Spinal cord (tissue), 10 donors: ENCODE results near the gene RARB. TPM values are rescaled to one million over a fixed set of nuclear protein-coding genes. Genes with fewer than 3 reads are reported as not detected.
A peak's percentile ranks its signal among the peaks of the same experiment; 100 is the strongest.

ENCODE experiments used
- DNase-seq, 6 donors: peaks; one replicate each; pipeline versions ENCODE4 v3.0.0 to v3.0.0-alpha.2; 2013 to 2015; ENCODE audit warnings: low spot score in 6 of 6, low read depth in 4 of 6
- H3K27ac ChIP-seq: one replicate; pipeline ENCODE4 v1.5.1; 2013; ENCODE audit warnings: low read depth, low read length, control low read depth
- H3K27me3 ChIP-seq: one replicate; pipeline ENCODE4 v1.6.1; 2013; ENCODE audit warnings: low read length; ENCODE audit not compliant: control insufficient read depth, insufficient read depth
- H3K36me3 ChIP-seq: one replicate; pipeline ENCODE4 v1.6.1; 2013; ENCODE audit warnings: low read length; ENCODE audit not compliant: control insufficient read depth, insufficient read depth
- H3K4me1 ChIP-seq: one replicate; pipeline ENCODE4 v1.6.1; 2013; ENCODE audit warnings: low read length; ENCODE audit not compliant: control insufficient read depth, insufficient read depth
- H3K4me3 ChIP-seq: one replicate; pipeline ENCODE4 v1.5.1; 2013; ENCODE audit warnings: low read depth, low read length, control low read depth
- H3K9me3 ChIP-seq: one replicate; pipeline ENCODE4 v1.6.1; 2013; ENCODE audit warnings: low read length; ENCODE audit not compliant: control insufficient read depth, insufficient read depth
- WGBS: methylation state at CpG from one replicate; pipeline ENCODE4 v1.1.5; 2013; ENCODE audit warnings: missing lambda C conversion rate; ENCODE audit not compliant: insufficient coverage; 5-methylcytosine and 5-hydroxymethylcytosine counted together
- polyA plus RNA-seq, 2 donors: library from polyadenylated mRNA; unstranded; fragments of 120-200 nt; gene quantifications; one replicate each; pipeline ENCODE4 v1.2.1, GENCODE V29; 2013; ENCODE audit not compliant: insufficient read length in 2 of 2
- total RNA-seq, 2 donors: library from RNA; depleted of rRNA in 1 of 2; stranded (reverse); fragments of 120-200 nt in 1 of 2; fragments of >200 nt in 1 of 2; gene quantifications; one replicate each; pipeline versions ENCODE4 v1.2.3 to v1.2.4, GENCODE V29; 2013 to 2014
- donor health status: healthy.

The RARB gene
- total and polyA plus RNA-seq, 4 donors = 11.7 to 43.8 (median 28.9) TPM

- H3K4me3 ChIP-seq = no peak overlapping the region
- no peaks in the 10 kb centered on the region for H3K4me1 ChIP-seq
- peaks cover 1% of the 10 kb centered on the region for H3K9me3 ChIP-seq
- H3K36me3 ChIP-seq = no peaks in the 10 kb centered on the region
- no peak overlapping the region for H3K27ac ChIP-seq
- WGBS = no CpG with 5 or more reads among the region's 1 CpG
- H3K27me3 ChIP-seq = no peaks in the 10 kb centered on the region
- DNase-seq = no peak
These were observed 8.8 kb upstream of the RARB start for GRCh38 chr3:25419251-25419650.

DNA sequence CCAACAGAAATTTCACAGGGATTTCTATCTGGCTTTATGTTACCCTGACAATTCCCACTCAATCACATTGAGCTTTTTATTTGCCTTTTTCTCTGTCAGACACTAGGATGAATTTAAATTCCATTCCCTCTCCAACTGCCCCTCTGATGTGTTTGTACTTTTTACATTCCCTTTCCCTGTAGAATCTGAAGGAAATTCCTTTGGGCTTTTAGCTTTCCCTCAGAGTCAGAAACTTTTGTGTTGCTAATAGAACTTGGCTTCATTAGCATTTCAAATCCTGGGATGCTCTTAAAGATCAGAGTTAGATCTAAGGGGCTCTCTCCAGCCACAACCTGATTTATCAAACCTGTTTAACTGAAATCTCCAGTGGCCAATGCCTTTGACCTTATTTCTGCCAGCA is 7.9 kb upstream of the RARB start:
- Histone ChIP-seq H3K4me1 (no peaks in the 10 kb centered on the region), H3K27ac (no peak overlapping the region), H3K9me3 (peaks cover 1% of the 10 kb centered on the region), H3K4me3 (no peak overlapping the region), H3K27me3 (no peaks in the 10 kb centered on the region), H3K36me3 (no peaks in the 10 kb centered on the region)
- DNase-seq = no peak

DNA sequence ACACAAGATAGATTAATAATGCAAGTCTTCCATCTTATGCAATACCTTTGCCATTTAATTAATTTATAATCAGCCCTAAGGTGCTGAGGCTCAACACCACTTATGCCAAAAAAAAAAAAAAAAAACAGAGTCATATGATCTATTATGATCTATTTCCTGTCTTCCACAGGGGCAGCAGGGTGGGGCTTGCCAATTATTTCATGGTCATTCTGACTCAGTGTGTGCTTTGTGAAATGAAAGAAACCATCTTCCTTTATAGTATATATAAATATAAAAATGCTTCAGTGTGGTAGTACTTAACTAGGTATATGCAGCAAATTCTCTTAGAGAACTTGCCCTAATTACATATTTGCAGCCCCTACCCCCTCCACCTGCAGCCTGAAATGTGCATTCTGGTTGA is 7.2 kb upstream of the RARB start:
- H3K27me3 ChIP-seq = no peaks in the 10 kb centered on the region
- DNase-seq = no peak
- peaks cover 1% of the 10 kb centered on the region for H3K9me3 ChIP-seq
- no peak overlapping the region for H3K27ac ChIP-seq
- no peaks in the 10 kb centered on the region for H3K4me1 ChIP-seq
- H3K36me3 ChIP-seq = no peaks in the 10 kb centered on the region
- no peak overlapping the region for H3K4me3 ChIP-seq

GRCh38 chr3:25421747-25422146 is 6.3 kb upstream of the RARB start:
- Histone ChIP-seq H3K36me3 (no peaks in the 10 kb centered on the region), H3K4me1 (no peaks in the 10 kb centered on the region), H3K4me3 (no peak overlapping the region), H3K27me3 (no peaks in the 10 kb centered on the region), H3K9me3 (peaks cover 1% of the 10 kb centered on the region), H3K27ac (no peak overlapping the region)
- no CpG with 5 or more reads among the region's 2 CpGs for WGBS
- DNase-seq = no peak

- Histone ChIP-seq H3K9me3 (no peaks in the 10 kb centered on the region), H3K4me1 (no peaks in the 10 kb centered on the region), H3K27ac (peak overlapping the region; percentile 11), H3K36me3 (no peaks in the 10 kb centered on the region), H3K4me3 (no peak overlapping the region), H3K27me3 (no peaks in the 10 kb centered on the region)
- DNase-seq = peak in 1 of 6 donors; percentile 26
- 60% methylated on average over 6 of the region's 9 CpGs for WGBS
These were observed 4.1 kb upstream of the RARB start for GRCh38 chr3:25423780-25424588.

GRCh38 chr3:25424614-25425013 is 3.4 kb upstream of the RARB start:
- no peaks in the 10 kb centered on the region for H3K9me3 ChIP-seq
- H3K27me3 ChIP-seq = peaks cover 2% of the 10 kb centered on the region
- peak overlapping the region; percentile 11 for H3K27ac ChIP-seq
- no peak overlapping the region for H3K4me3 ChIP-seq
- no peaks in the 10 kb centered on the region for H3K4me1 ChIP-seq
- H3K36me3 ChIP-seq = no peaks in the 10 kb centered on the region
- no peak for DNase-seq
- WGBS = 60% methylated on average over 1 of the region's 5 CpGs

- Histone ChIP-seq H3K4me3 (no peak overlapping the region), H3K4me1 (no peaks in the 10 kb centered on the region), H3K9me3 (no peaks in the 10 kb centered on the region), H3K27ac (peak overlapping the region; percentile 99), H3K27me3 (peaks cover 2% of the 10 kb centered on the region), H3K36me3 (no peaks in the 10 kb centered on the region)
- DNase-seq = peak in 2 of 6 donors; percentile 27 to 54
- no CpG with 5 or more reads among the region's 2 CpGs for WGBS
These were observed 1.7 kb upstream of the RARB start for GRCh38 chr3:25426408-25426807.

GRCh38 chr3:25427155-25427554 is 908 bp upstream of the RARB start:
- H3K4me1 ChIP-seq = no peaks in the 10 kb centered on the region
- no CpG with 5 or more reads among the region's 2 CpGs for WGBS
- peaks cover 2% of the 10 kb centered on the region for H3K27me3 ChIP-seq
- H3K36me3 ChIP-seq = no peaks in the 10 kb centered on the region
- peak overlapping the region; percentile 91 for H3K4me3 ChIP-seq
- no peak for DNase-seq
- H3K27ac ChIP-seq = peak overlapping the region; percentile 99
- no peaks in the 10 kb centered on the region for H3K9me3 ChIP-seq

DNA sequence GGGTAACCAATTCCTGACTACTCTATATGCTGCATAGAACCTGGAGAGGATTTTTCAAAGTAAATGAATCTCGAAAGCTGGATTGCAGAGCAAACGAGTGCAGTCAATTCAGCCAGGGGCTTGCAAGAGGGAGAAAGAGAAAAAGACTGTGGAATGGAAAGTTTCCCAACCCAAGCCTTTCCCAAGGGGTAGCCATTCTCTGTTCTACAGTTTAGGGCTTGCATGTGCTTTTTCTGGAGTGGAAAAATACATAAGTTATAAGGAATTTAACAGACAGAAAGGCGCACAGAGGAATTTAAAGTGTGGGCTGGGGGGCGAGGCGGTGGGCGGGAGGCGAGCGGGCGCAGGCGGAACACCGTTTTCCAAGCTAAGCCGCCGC is 511 bp upstream of the RARB start:
- Histone ChIP-seq H3K9me3 (no peaks in the 10 kb centered on the region), H3K36me3 (no peaks in the 10 kb centered on the region), H3K27ac (peak overlapping the region; percentile 99), H3K4me3 (peak overlapping the region; percentile 91), H3K27me3 (peaks cover 2% of the 10 kb centered on the region), H3K4me1 (no peaks in the 10 kb centered on the region)
- WGBS = 0% methylated on average over 13 of the region's 13 CpGs
- peak in 1 of 6 donors; percentile 68 for DNase-seq

- no peak for DNase-seq
- WGBS = 0% methylated on average over 2 of the region's 6 CpGs
- H3K27me3 ChIP-seq = peaks cover 2% of the 10 kb centered on the region
- no peaks in the 10 kb centered on the region for H3K9me3 ChIP-seq
- no peaks in the 10 kb centered on the region for H3K4me1 ChIP-seq
- peak overlapping the region; percentile 91 for H3K4me3 ChIP-seq
- H3K36me3 ChIP-seq = no peaks in the 10 kb centered on the region
- H3K27ac ChIP-seq = peak overlapping the region; percentile 99
These were observed 799 bp downstream of the RARB start for GRCh38 chr3:25428789-25429335.
